ENCODE results near the gene ILDR2.

- TF ChIP-seq CTCF (conservative IDR thresholded peaks at IDR 0.05; ENCODE audit: low read length) (no peak), EZH2phosphoT487 (IDR thresholded peaks at IDR 0.05; ENCODE audit: borderline replicate concordance) (no peak)
These were observed 56.4 kb downstream of the ILDR2 start for GRCh38 chr1:166918956-166919316.
